ENCODE data around the gene RPP38.
A peak's percentile ranks its signal among the peaks of the same experiment; 100 is the strongest.

Gene RPP38

GRCh38 chr10:15097011-15097812 lies at the start of gene RPP38:
Gene RPP38, plus strand, starts transcription at chr10:15097355. Its CDS starts 5,960 bp downstream, at chr10:15103315.
- DNase-seq: peak; percentile 65 to 74

GRCh38 chr10:15049533-15049932 lies 47.6 kb upstream of the RPP38 start:
- no peak for DNase-seq

GRCh38 chr10:15052121-15052520 lies 45.0 kb upstream of the RPP38 start:
- DNase-seq: no peak

- DNase-seq: no peak
These were observed 44.1 kb upstream of the RPP38 start for GRCh38 chr10:15053061-15053460.

GRCh38 chr10:15058689-15059088 lies 38.5 kb upstream of the RPP38 start:
- DNase-seq: no peak

- DNase-seq: no peak
These were observed 37.2 kb upstream of the RPP38 start for GRCh38 chr10:15059914-15060313.

GRCh38 chr10:15060638-15061037 lies 36.5 kb upstream of the RPP38 start:
- DNase-seq: no peak

- no peak for DNase-seq
These were observed 30.0 kb upstream of the RPP38 start for GRCh38 chr10:15067154-15067553.

GRCh38 chr10:15068802-15069201 lies 28.4 kb upstream of the RPP38 start:
- no peak for DNase-seq

GRCh38 chr10:15069230-15069629 lies 27.9 kb upstream of the RPP38 start:
- no peak for DNase-seq

GRCh38 chr10:15072358-15072757 lies 24.8 kb upstream of the RPP38 start:
- DNase-seq: no peak

- no peak for DNase-seq
These were observed 21.7 kb upstream of the RPP38 start for GRCh38 chr10:15075421-15075820.

- DNase-seq: no peak
These were observed 13.3 kb upstream of the RPP38 start for GRCh38 chr10:15083674-15084501.

- peak in 1 of 2 experiments; percentile 16 for DNase-seq
These were observed 12.6 kb upstream of the RPP38 start for GRCh38 chr10:15084502-15084922.

- peak; percentile 37 to 65 for DNase-seq
These were observed 8.5 kb upstream of the RPP38 start, which contains the start of gene ACBD7 for GRCh38 chr10:15088428-15089261. Gene ACBD7, minus strand, starts transcription at chr10:15088776. Its CDS starts 48 bp downstream, at chr10:15088728.

GRCh38 chr10:15091418-15091817 lies 5.7 kb upstream of the RPP38 start:
- DNase-seq: no peak

GRCh38 chr10:15092855-15093408 lies 4.2 kb upstream of the RPP38 start:
- no peak for DNase-seq

- no peak for DNase-seq
These were observed 519 bp upstream of the RPP38 start for GRCh38 chr10:15096661-15097010.

GRCh38 chr10:15099886-15100285 lies 2.7 kb downstream of the RPP38 start:
- DNase-seq: no peak

GRCh38 chr10:15103513-15103912 lies 6.4 kb downstream of the RPP38 start:
- no peak for DNase-seq

GRCh38 chr10:15106352-15107013 lies 9.3 kb downstream of the RPP38 start:
- peak in 1 of 2 experiments; percentile 2 for DNase-seq

GRCh38 chr10:15112657-15113056 lies 15.5 kb downstream of the RPP38 start:
- no peak for DNase-seq

Measured in NCI-H187 (cell line).